Thyroid gland (tissue), 4 donors: ENCODE results near the gene MRGPRE. TPM values are rescaled to one million over a fixed set of nuclear protein-coding genes. Genes with fewer than 3 reads are reported as not detected.

ENCODE experiments used
- DNase-seq, 2 donors: peaks; one replicate each; pipeline ENCODE4 v3.0.0-alpha.2; 2019
- H3K27ac ChIP-seq, 3 donors: fragments of 200-600 bp; sonication (generic); 1 replicate in 2 of 3; 2 replicates in 1 of 3; pipeline ENCODE4 v1.5.1; 2016 to 2019; ENCODE audit warnings: mild to moderate bottlenecking in 1 of 3, moderate library complexity in 1 of 3
- H3K27me3 ChIP-seq: fragments of 200-600 bp; sonication (generic); one replicate; pipeline ENCODE4 v1.5.1; 2019
- H3K36me3 ChIP-seq, 2 donors: fragments of 200-600 bp; sonication (generic); one replicate each; pipeline ENCODE4 v1.5.1; 2016 to 2019
- H3K4me1 ChIP-seq, 2 donors: fragments of 200-600 bp; sonication (generic); one replicate each; pipeline ENCODE4 v1.5.1; 2017 to 2019
- H3K4me3 ChIP-seq, 3 donors: fragments of 200-600 bp; sonication (generic); replicated peaks in 1 of 3; 1 replicate in 2 of 3; 2 replicates in 1 of 3; pipeline ENCODE4 v1.5.1; 2016; ENCODE audit warnings: mild to moderate bottlenecking in 1 of 3
- H3K9me3 ChIP-seq: fragments of 200-600 bp; sonication (generic); one replicate; pipeline ENCODE4 v1.5.1; 2017
- POLR2A ChIP-seq, 2 donors: fragments of 450-650 bp; IDR thresholded peaks; one replicate each; pipeline ENCODE4 v1.6.1; 2017; ENCODE audit warnings: antibody characterized with exemption in 2 of 2, mild to moderate bottlenecking in 2 of 2, moderate library complexity in 1 of 2
- WGBS, 2 donors: methylation state at CpG; one replicate each; pipeline ENCODE4 v1.1.5; 2017; 5-methylcytosine and 5-hydroxymethylcytosine counted together
- intact Hi-C: fragments of 100-400 bp; cut with DNase I; formaldehyde crosslinking; loops from one replicate; pipeline ENCODE4 v1.15.1; 2023
- total RNA-seq, 4 donors: library from RNA; depleted of rRNA; stranded (reverse); fragments of >200 nt; gene quantifications; one replicate each; pipeline ENCODE4 v1.2.3, GENCODE V29; 2016
- TF ChIP-seq, protein P1 (sequence below), 6 experiments: fragments of 200-600 bp in 3 of 6; fragments of 450-650 bp in 3 of 6; sonication (generic) in 3 of 6; IDR thresholded peaks; one replicate each; pipeline ENCODE4 v1.5.1; 2016 to 2019; ENCODE audit warnings: antibody characterized with exemption in 6 of 6, mild to moderate bottlenecking in 2 of 6, inconsistent platforms in 1 of 6, moderate library complexity in 1 of 6

MRGPRE gene
- total RNA-seq, 4 donors from 2014 or later = 0.39 TPM; not detected in 3

DNA sequence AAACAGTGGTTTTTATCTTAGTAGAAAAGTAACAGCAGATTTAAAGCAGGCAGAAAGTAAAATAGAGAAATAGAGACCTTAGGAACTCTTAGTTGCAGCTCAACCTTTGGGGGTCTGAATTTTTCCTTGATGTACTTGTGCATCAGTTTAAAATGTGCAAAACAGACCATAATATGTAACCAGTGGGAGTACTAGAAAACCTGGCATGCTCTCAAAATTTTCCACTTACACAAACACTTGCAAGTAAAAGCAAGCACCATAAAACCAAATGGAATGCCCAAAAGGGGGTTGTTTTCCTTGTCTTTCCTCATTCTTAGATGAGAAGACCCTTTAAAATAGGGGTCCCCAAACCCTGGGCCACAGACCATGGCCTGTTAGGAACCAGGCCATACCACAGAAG lies 12.9 kb upstream of the MRGPRE start:
- TF ChIP-seq, protein P1, sequence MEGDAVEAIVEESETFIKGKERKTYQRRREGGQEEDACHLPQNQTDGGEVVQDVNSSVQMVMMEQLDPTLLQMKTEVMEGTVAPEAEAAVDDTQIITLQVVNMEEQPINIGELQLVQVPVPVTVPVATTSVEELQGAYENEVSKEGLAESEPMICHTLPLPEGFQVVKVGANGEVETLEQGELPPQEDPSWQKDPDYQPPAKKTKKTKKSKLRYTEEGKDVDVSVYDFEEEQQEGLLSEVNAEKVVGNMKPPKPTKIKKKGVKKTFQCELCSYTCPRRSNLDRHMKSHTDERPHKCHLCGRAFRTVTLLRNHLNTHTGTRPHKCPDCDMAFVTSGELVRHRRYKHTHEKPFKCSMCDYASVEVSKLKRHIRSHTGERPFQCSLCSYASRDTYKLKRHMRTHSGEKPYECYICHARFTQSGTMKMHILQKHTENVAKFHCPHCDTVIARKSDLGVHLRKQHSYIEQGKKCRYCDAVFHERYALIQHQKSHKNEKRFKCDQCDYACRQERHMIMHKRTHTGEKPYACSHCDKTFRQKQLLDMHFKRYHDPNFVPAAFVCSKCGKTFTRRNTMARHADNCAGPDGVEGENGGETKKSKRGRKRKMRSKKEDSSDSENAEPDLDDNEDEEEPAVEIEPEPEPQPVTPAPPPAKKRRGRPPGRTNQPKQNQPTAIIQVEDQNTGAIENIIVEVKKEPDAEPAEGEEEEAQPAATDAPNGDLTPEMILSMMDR (IDR thresholded peaks at IDR 0.05) = no peak
- TF ChIP-seq POLR2A (IDR thresholded peaks at IDR 0.05) = no peak
- no peak for DNase-seq
- intact Hi-C loops = no loop called here

DNA sequence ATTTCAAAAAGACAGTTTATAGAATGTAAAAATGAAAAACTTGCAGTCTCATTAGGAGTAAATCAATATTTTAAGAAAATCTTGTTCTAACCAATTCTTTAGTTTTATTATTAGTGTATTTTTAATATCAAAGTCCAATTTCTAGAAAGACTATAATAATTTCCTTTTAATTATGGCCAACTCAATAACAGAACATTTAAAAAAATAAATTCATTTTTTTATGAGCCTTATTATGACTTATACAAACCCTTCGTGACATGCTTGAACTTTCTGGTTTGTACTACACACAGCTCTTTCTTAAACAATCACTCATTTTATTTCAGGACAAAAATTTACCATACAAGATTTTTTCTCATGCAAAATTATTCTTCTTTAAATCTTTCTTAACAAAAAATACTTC lies 11.7 kb upstream of the MRGPRE start:
- no peak for DNase-seq
- Histone ChIP-seq H3K9me3 (no peaks in the 10 kb centered on the region), H3K4me3 (no peak overlapping the region), H3K27me3 (no peaks in the 10 kb centered on the region), H3K27ac (no peak overlapping the region), H3K36me3 (no peaks in the 10 kb centered on the region), H3K4me1 (no peaks in the 10 kb centered on the region)
- intact Hi-C loops = no loop called here
- WGBS, 2 donors = 96% methylated on average over 1 of the region's 1 CpG
- no peak for TF ChIP-seq POLR2A (IDR thresholded peaks at IDR 0.05)
- TF ChIP-seq, protein P1 (IDR thresholded peaks at IDR 0.05) = no peak

More for the DNA sequence above, 12.9 kb upstream of the MRGPRE start:
- Histone ChIP-seq H3K9me3 (no peaks in the 10 kb centered on the region), H3K4me1 (no peaks in the 10 kb centered on the region), H3K4me3 (no peak overlapping the region), H3K27me3 (no peaks in the 10 kb centered on the region), H3K36me3 (no peaks in the 10 kb centered on the region), H3K27ac (no peak overlapping the region)

DNA sequence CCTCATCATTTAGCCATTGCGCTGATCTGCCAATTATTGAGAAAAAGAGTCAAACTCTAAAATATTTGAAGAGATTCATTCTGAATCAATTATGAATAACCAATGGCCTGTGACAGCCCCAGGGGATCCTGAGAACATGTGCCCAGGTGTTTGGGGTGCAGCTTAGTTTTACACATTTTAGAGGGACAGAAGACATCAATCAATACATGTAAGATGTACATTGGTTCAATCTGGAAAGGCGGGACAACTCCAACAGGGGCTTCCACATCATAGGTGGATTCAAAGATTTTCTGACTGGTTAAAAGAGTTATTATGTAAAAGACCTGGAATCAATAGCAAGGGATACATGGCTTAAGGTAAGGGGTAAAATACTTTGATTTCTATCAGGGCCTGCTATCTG lies 4.9 kb upstream of the MRGPRE start:
- no peak for TF ChIP-seq POLR2A (IDR thresholded peaks at IDR 0.05)
- TF ChIP-seq, protein P1 (IDR thresholded peaks at IDR 0.05) = no peak
- no peaks in the 10 kb centered on the region for H3K9me3 ChIP-seq
- H3K36me3 ChIP-seq = no peaks in the 10 kb centered on the region
- intact Hi-C loops = no loop called here
- WGBS, 2 donors = 90 to 97% methylated on average over 2 of the region's 2 CpGs
- no peak overlapping the region for H3K27ac ChIP-seq
- no peak for DNase-seq
- peaks cover 0 to 7% of the 10 kb centered on the region in 2 donors for H3K4me1 ChIP-seq
- no peaks in the 10 kb centered on the region for H3K27me3 ChIP-seq
- H3K4me3 ChIP-seq = no peak overlapping the region

DNA sequence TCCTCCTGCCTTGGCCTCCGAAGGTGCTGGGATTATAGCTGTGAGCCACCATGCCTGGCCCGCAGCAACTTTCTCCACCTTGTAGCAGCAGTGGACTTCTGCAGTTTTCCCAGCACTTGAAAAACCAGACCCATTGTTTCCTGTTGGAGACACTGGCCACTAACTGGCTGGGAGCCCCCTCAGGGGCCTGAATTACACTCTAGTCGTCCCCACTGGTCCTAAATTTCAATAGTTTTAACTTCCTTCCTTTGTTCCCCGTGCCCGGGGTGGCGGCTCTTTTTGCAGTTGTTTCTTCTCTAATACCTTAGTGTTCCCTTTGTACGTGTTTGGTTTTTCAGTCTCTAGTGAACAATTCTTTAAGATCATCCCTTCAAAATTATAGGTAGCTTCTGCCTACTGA lies 2.6 kb upstream of the MRGPRE start:
- H3K27me3 ChIP-seq = no peaks in the 10 kb centered on the region
- H3K9me3 ChIP-seq = no peaks in the 10 kb centered on the region
- H3K4me3 ChIP-seq = no peak overlapping the region
- peaks cover 0 to 12% of the 10 kb centered on the region in 2 donors for H3K4me1 ChIP-seq
- no peaks in the 10 kb centered on the region for H3K36me3 ChIP-seq
- no peak overlapping the region for H3K27ac ChIP-seq
- WGBS, 2 donors = 73 to 78% methylated on average over 7 of the region's 7 CpGs
- intact Hi-C loops = no loop called here
- no peak for TF ChIP-seq POLR2A (IDR thresholded peaks at IDR 0.05)
- TF ChIP-seq, protein P1 (IDR thresholded peaks at IDR 0.05) = no peak
- DNase-seq = no peak

DNA sequence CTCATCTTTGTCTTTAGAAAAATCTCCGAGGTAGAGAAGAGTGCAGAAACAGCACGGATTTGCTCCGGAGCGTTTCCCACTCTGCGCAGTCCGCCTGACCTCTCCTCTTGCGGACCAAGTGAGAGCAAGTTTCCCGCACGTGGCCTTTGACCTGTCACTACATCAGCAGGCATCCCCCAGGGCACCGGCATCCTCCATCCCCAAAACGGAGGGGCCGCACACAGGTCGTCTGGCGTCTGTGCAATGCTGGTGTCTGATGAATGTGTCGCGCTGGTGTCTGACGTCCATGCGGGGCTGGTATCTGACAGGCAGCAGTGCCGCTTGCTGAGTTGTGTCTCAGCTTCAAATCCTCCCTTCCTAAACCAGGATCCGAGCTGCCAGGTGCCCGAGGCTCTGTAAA lies 739 bp upstream of the MRGPRE start:
- Histone ChIP-seq H3K27ac (no peak overlapping the region), H3K9me3 (no peaks in the 10 kb centered on the region), H3K27me3 (no peaks in the 10 kb centered on the region), H3K4me1 (peaks cover 0 to 12% of the 10 kb centered on the region in 2 donors), H3K4me3 (no peak overlapping the region), H3K36me3 (no peaks in the 10 kb centered on the region)
- intact Hi-C loops = no loop called here
- TF ChIP-seq, protein P1 (IDR thresholded peaks at IDR 0.05) = no peak
- no peak for TF ChIP-seq POLR2A (IDR thresholded peaks at IDR 0.05)
- no peak for DNase-seq
- 83 to 84% methylated on average over 17 to 21 of the region's 21 CpGs for WGBS, 2 donors
